Ovary (tissue), 9 donors: ENCODE data around the gene PPT1. TPM values are rescaled to one million over a fixed set of nuclear protein-coding genes. Genes with fewer than 3 reads are reported as not detected.

Source experiments
- DNase-seq, 5 donors: peaks; one replicate each; pipeline ENCODE4 v3.0.0-alpha.2; 2019 to 2020
- H3K27ac ChIP-seq, 2 donors: fragments of 200-600 bp; one replicate each; pipeline versions ENCODE4 v1.5.1 to v1.8.0; 2019 to 2022
- H3K27me3 ChIP-seq: fragments of 200-600 bp; one replicate; pipeline ENCODE4 v1.8.0; 2022
- H3K36me3 ChIP-seq: fragments of 200-600 bp; sonication (generic); one replicate; pipeline ENCODE4 v1.5.1; 2019
- H3K4me1 ChIP-seq: one replicate; pipeline ENCODE4 v1.8.1; 2013; ENCODE audit warnings: mild to moderate bottlenecking, moderate library complexity; ENCODE audit not compliant: insufficient read depth
- H3K4me3 ChIP-seq: fragments of 200-600 bp; sonication (generic); one replicate; pipeline ENCODE4 v1.5.1; 2017
- H3K9me3 ChIP-seq, 2 donors: fragments of 200-600 bp in 1 of 2; sonication (generic) in 1 of 2; one replicate each; pipeline versions ENCODE4 v1.5.1 to v1.8.1; 2013 to 2019; ENCODE audit warnings: mild to moderate bottlenecking in 1 of 2, moderate library complexity in 1 of 2
- CTCF ChIP-seq, 3 donors: fragments of 450-650 bp in 2 of 3; fragments of 200-600 bp in 1 of 3; IDR thresholded peaks; one replicate each; pipeline versions ENCODE4 v1.5.1 to v1.8.0; 2016 to 2022; ENCODE audit warnings: antibody characterized with exemption in 3 of 3, mild to moderate bottlenecking in 1 of 3
- EP300 ChIP-seq: sonication (generic); formaldehyde crosslinking; IDR thresholded peaks from one replicate; pipeline ENCODE4 v1.6.1; 2017; ENCODE audit warnings: antibody characterized with exemption
- POLR2A ChIP-seq: fragments of 450-650 bp; IDR thresholded peaks from one replicate; pipeline ENCODE4 v1.6.1; 2017; ENCODE audit warnings: antibody characterized with exemption, mild to moderate bottlenecking, moderate library complexity
- WGBS, 3 donors: extraction: QIAGEN DNeasy Blood & Tissue Kit in 1 of 3; methylation state at CpG; one replicate each; pipeline versions ENCODE4 v1.1.5 to v1.1.7; 2013 to 2017; 5-methylcytosine and 5-hydroxymethylcytosine counted together
- intact Hi-C, 4 donors: fragments of 100-400 bp; cut with DNase I; formaldehyde crosslinking; loops; one replicate each; pipeline versions ENCODE4 v1.11.0 to v1.15.1; 2022 to 2023
- polyA plus RNA-seq, 2 donors: library from polyadenylated mRNA; stranded (reverse); fragments of 200-250 nt in 1 of 2; fragments of 350-450 nt in 1 of 2; fragmentation: Illumina TruSeq in 1 of 2; extraction: RNeasy Lipid Tissue Mini Kit (QIAGEN cat#74804) in 1 of 2; gene quantifications; one replicate each; pipeline ENCODE4 v1.2.3, GENCODE V29; 2013 to 2014
- total RNA-seq, 7 donors: library from RNA; depleted of rRNA in 2 of 7; stranded (reverse); fragments of >200 nt in 2 of 7; fragmentation: NEBNext Ultra II Directional in 3 of 7; extraction: Animal tissue kit (Norgen Biotek cat#: 25700) in 3 of 7; gene quantifications; one replicate each; pipeline versions ENCODE4 v1.1.0 to v1.2.4, GENCODE V29; 2016 to 2023
- donor health status: DM: no; HTN: no; CAD: no; lungs with moderate emphysema.
- donor health status: DM: no; HTN: no; CAD: no.
- donor health status: Bipolar disorder and iron deficiency.
- donor health status: DM: yes; HTN: yes; CAD: no.
- donor health status: DM: no; HTN: no; CAD: no.
- donor health status: DM: yes; HTN: yes; CAD: no.

Gene PPT1
- total and polyA plus RNA-seq, 9 donors = 38.0 to 247 (median 71.0) TPM

GRCh38 chr1:40047276-40047675 lies 49.8 kb downstream of the PPT1 start:
- peaks cover 10% of the 10 kb centered on the region for H3K4me1 ChIP-seq
- WGBS, 3 donors = 35 to 49% (median 46%) methylated on average over 2 of the region's 2 CpGs

GRCh38 chr1:40045766-40046165 lies 51.3 kb downstream of the PPT1 start:
- TF ChIP-seq EP300 (no peak), CTCF (IDR thresholded peaks at IDR 0.05) (no peak), POLR2A (no peak)
- DNase-seq = no peak
- H3K4me3 ChIP-seq = no peak overlapping the region
- intact Hi-C loops = no loop called here
- H3K27me3 ChIP-seq = no peaks in the 10 kb centered on the region
- no peak overlapping the region for H3K27ac ChIP-seq
- WGBS, 3 donors = 92 to 98% (median 95%) methylated on average over 3 of the region's 3 CpGs
- H3K4me1 ChIP-seq = peaks cover 7% of the 10 kb centered on the region
- no peaks in the 10 kb centered on the region for H3K9me3 ChIP-seq
- H3K36me3 ChIP-seq = no peaks in the 10 kb centered on the region

More at GRCh38 chr1:40047276-40047675, 49.8 kb downstream of the PPT1 start:
- Histone ChIP-seq H3K4me3 (no peak overlapping the region), H3K27ac (no peak overlapping the region), H3K36me3 (no peaks in the 10 kb centered on the region), H3K9me3 (no peaks in the 10 kb centered on the region), H3K27me3 (no peaks in the 10 kb centered on the region)
- no peak for DNase-seq
- no peak for TF ChIP-seq EP300
- TF ChIP-seq CTCF (IDR thresholded peaks at IDR 0.05) = no peak
- no peak for TF ChIP-seq POLR2A
- intact Hi-C loops = no loop called here

GRCh38 chr1:40045182-40045581 lies 51.9 kb downstream of the PPT1 start:
- no peak for DNase-seq
- no peaks in the 10 kb centered on the region for H3K9me3 ChIP-seq
- H3K4me1 ChIP-seq = peaks cover 7% of the 10 kb centered on the region
- no peaks in the 10 kb centered on the region for H3K36me3 ChIP-seq
- intact Hi-C loops = no loop called here
- WGBS, 3 donors = 85 to 89% (median 88%) methylated on average over 4 of the region's 4 CpGs
- H3K27me3 ChIP-seq = no peaks in the 10 kb centered on the region
- TF ChIP-seq EP300 (no peak), POLR2A (no peak), CTCF (IDR thresholded peaks at IDR 0.05) (no peak)
- no peak overlapping the region for H3K27ac ChIP-seq
- no peak overlapping the region for H3K4me3 ChIP-seq

DNA sequence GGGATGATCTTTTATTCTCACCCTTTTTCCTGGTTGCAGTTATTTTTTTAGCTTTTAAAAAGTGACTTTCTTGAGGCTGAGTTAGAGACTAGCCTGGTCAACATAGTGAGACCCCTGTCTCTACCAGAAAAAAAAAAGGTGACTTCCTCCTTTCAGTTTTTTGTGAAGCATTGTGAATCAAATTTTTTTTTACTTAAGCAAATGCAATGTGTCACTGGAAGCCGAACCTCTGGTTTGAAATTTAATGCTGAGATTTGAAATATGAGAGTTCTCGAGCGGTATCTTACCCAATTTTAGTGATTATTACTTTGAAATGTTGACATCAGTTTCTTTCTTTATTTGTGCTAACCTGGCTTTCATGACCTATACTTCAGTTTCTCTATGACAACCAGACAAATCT lies 52.9 kb downstream of the PPT1 start:
- Histone ChIP-seq H3K4me3 (no peak overlapping the region), H3K4me1 (peaks cover 3% of the 10 kb centered on the region), H3K9me3 (no peaks in the 10 kb centered on the region), H3K36me3 (no peaks in the 10 kb centered on the region), H3K27me3 (no peaks in the 10 kb centered on the region), H3K27ac (no peak overlapping the region)
- 71 to 76% (median 72%) methylated on average over 3 of the region's 3 CpGs for whole genome bisulfite sequencing, 3 donors
- intact Hi-C loops = no loop called here
- TF ChIP-seq EP300 = no peak
- TF ChIP-seq POLR2A = no peak
- no peak for TF ChIP-seq CTCF (IDR thresholded peaks at IDR 0.05)
- DNase-seq = no peak
